ENCODE data around the gene SLC35G1. TPM values are rescaled to one million over a fixed set of nuclear protein-coding genes. Genes with fewer than 3 reads are reported as not detected.

Gene SLC35G1
- 6.2 and 7.5 TPM in 2 replicates for total RNA-seq (2014; rRNA removed; shearing (Covaris generic))

GRCh38 chr10:93893646-93894515 lies at the start of gene SLC35G1:
Gene SLC35G1 (plus strand): TSS chr10:93893978. CDS start chr10:93894034, 56 bp downstream.
- DNase-seq (ENCODE audit: low spot score): peak; percentile 78

GRCh38 chr10:93844979-93845626 lies 48.7 kb upstream of the SLC35G1 start:
- DNase-seq (ENCODE audit: low spot score): no peak

GRCh38 chr10:93849593-93849992 lies 44.2 kb upstream of the SLC35G1 start:
- DNase-seq (ENCODE audit: low spot score): no peak

- no peak for DNase-seq (ENCODE audit: low spot score)
Measured at GRCh38 chr10:93850031-93851015, 43.5 kb upstream of the SLC35G1 start.

GRCh38 chr10:93851169-93851568 lies 42.6 kb upstream of the SLC35G1 start:
- no peak for DNase-seq (ENCODE audit: low spot score)

GRCh38 chr10:93852476-93853095 lies 41.2 kb upstream of the SLC35G1 start:
- no peak for DNase-seq (ENCODE audit: low spot score)

- no peak for DNase-seq (ENCODE audit: low spot score)
Measured at GRCh38 chr10:93854975-93855374, 38.8 kb upstream of the SLC35G1 start.

- DNase-seq (ENCODE audit: low spot score): no peak
Measured at GRCh38 chr10:93856349-93857145, 37.2 kb upstream of the SLC35G1 start.

- peak; percentile 42 for DNase-seq (ENCODE audit: low spot score)
Measured at GRCh38 chr10:93859049-93859655, 34.6 kb upstream of the SLC35G1 start.

GRCh38 chr10:93861825-93862224 lies 32.0 kb upstream of the SLC35G1 start:
- DNase-seq (ENCODE audit: low spot score): no peak

- DNase-seq (ENCODE audit: low spot score): no peak
Measured at GRCh38 chr10:93865794-93866425, 27.9 kb upstream of the SLC35G1 start.

- no peak for DNase-seq (ENCODE audit: low spot score)
Measured at GRCh38 chr10:93867525-93867924, 26.3 kb upstream of the SLC35G1 start.

GRCh38 chr10:93871671-93872204 lies 22.0 kb upstream of the SLC35G1 start:
- DNase-seq (ENCODE audit: low spot score): no peak

- DNase-seq (ENCODE audit: low spot score): no peak
Measured at GRCh38 chr10:93872375-93873158, 21.2 kb upstream of the SLC35G1 start.

GRCh38 chr10:93873420-93874115 lies 20.2 kb upstream of the SLC35G1 start:
- DNase-seq (ENCODE audit: low spot score): no peak

GRCh38 chr10:93874309-93875031 lies 19.3 kb upstream of the SLC35G1 start:
- no peak for DNase-seq (ENCODE audit: low spot score)

GRCh38 chr10:93875032-93875358 lies 18.8 kb upstream of the SLC35G1 start:
- no peak for DNase-seq (ENCODE audit: low spot score)

All from HT-29 (cell line).